Spleen (tissue), 11 donors: ENCODE measurements around the gene NAGS. TPM values are rescaled to one million over a fixed set of nuclear protein-coding genes. Genes with fewer than 3 reads are reported as not detected.
"Not testable (repeated sequence)": the region's sequence is repeated elsewhere in the genome, so short reads cannot be mapped to it uniquely, and the experiment has no call there.

Source experiments
- DNase-seq: peaks from one replicate; pipeline ENCODE4 v3.0.0-alpha.2; 2020
- H3K27ac ChIP-seq, 8 donors: fragments of 200-600 bp; sonication (generic) in 7 of 8; 1 replicate in 4 of 8; 2 replicates in 4 of 8; pipeline versions ENCODE4 v1.5.0 to v1.8.0; 2016 to 2021; ENCODE audit warnings: inconsistent platforms in 4 of 8, mild to moderate bottlenecking in 4 of 8, moderate library complexity in 1 of 8
- H3K27me3 ChIP-seq, 7 donors: fragments of 200-600 bp; sonication (generic) in 6 of 7; replicated peaks in 1 of 7; 1 replicate in 4 of 7; 2 replicates in 3 of 7; pipeline versions ENCODE4 v1.5.0 to v1.8.0; 2016 to 2021; ENCODE audit warnings: inconsistent platforms in 3 of 7, mild to moderate bottlenecking in 1 of 7
- H3K36me3 ChIP-seq, 6 donors: fragments of 200-600 bp; sonication (generic) in 5 of 6; 1 replicate in 4 of 6; 2 replicates in 2 of 6; pipeline versions ENCODE4 v1.5.0 to v1.8.0; 2016 to 2021; ENCODE audit warnings: inconsistent platforms in 2 of 6
- H3K4me1 ChIP-seq, 6 donors: fragments of 200-600 bp; sonication (generic) in 5 of 6; 1 replicate in 3 of 6; 2 replicates in 3 of 6; pipeline versions ENCODE4 v1.5.0 to v1.8.0; 2016 to 2021; ENCODE audit warnings: inconsistent platforms in 3 of 6
- H3K4me3 ChIP-seq, 8 donors: fragments of 200-600 bp; sonication (generic) in 7 of 8; 1 replicate in 4 of 8; 2 replicates in 4 of 8; pipeline versions ENCODE4 v1.5.0 to v1.8.0; 2016 to 2021; ENCODE audit warnings: inconsistent platforms in 4 of 8, mild to moderate bottlenecking in 4 of 8, moderate library complexity in 2 of 8
- H3K9me3 ChIP-seq, 8 donors: fragments of 200-600 bp; sonication (generic) in 7 of 8; 1 replicate in 4 of 8; 2 replicates in 4 of 8; pipeline versions ENCODE4 v1.5.0 to v1.8.0; 2016 to 2021; ENCODE audit warnings: inconsistent platforms in 4 of 8
- POLR2A ChIP-seq, 3 donors: fragments of 450-650 bp; IDR thresholded peaks; one replicate each; pipeline ENCODE4 v1.5.1; 2017; ENCODE audit warnings: antibody characterized with exemption in 3 of 3, mild to moderate bottlenecking in 1 of 3
- POLR2AphosphoS5 ChIP-seq, 3 donors: sonication (generic); formaldehyde crosslinking; IDR thresholded peaks; one replicate each; pipeline ENCODE4 v1.5.1; 2017; ENCODE audit warnings: antibody characterized with exemption in 3 of 3
- WGBS, 5 donors: extraction: QIAGEN DNeasy Blood & Tissue Kit in 3 of 5; methylation state at CpG; one replicate each; pipeline versions ENCODE4 v1.1.5 to v1.1.7; 2013 to 2018; 5-methylcytosine and 5-hydroxymethylcytosine counted together
- intact Hi-C: fragments of 100-400 bp; cut with DNase I; formaldehyde crosslinking; loops from one replicate; pipeline ENCODE4 v1.15.0; 2023; ENCODE audit warnings: low total_unique reads
- polyA plus RNA-seq, 3 donors: library from polyadenylated mRNA; stranded (reverse); fragments of 200-250 nt; gene quantifications; one replicate each; pipeline ENCODE4 v1.2.1, GENCODE V29; 2013
- total RNA-seq, 7 donors: library from RNA; depleted of rRNA in 3 of 7; stranded (reverse); fragments of >200 nt in 3 of 7; fragmentation: NEBNext Ultra II Directional in 4 of 7; extraction: Animal tissue kit (Norgen Biotek cat#: 25700) in 4 of 7; gene quantifications; one replicate each; pipeline versions ENCODE4 v1.1.0 to v1.2.1, GENCODE V29; 2016 to 2021
- TF ChIP-seq, protein P1 (sequence below), 11 experiments: fragments of 200-600 bp in 7 of 11; fragments of 450-650 bp in 4 of 11; sonication (generic) in 4 of 11; IDR thresholded peaks in 8 of 11; conservative IDR thresholded peaks in 3 of 11; 1 replicate in 7 of 11; 2 replicates in 4 of 11; pipeline versions ENCODE4 v1.4.0 to v1.8.0; 2016 to 2021; ENCODE audit warnings: antibody characterized with exemption in 11 of 11, inconsistent platforms in 4 of 11, mild to moderate bottlenecking in 1 of 11
- donor health status: healthy with polysubstance abuse.
- donor health status: DM: no; HTN: no; CAD: no; lungs with moderate emphysema.
- donor health status: DM: no; HTN: no; CAD: no.
- donor health status: Bipolar disorder and iron deficiency.
- donor health status: healthy.
- donor health status: DM: no; HTN: no; CAD: no.
- donor health status: DM: yes; HTN: yes; CAD: no.

The NAGS gene
- total and polyA plus RNA-seq, 10 donors, result 0.39 to 1.8 (median 0.91) TPM

- no peaks in the 10 kb centered on the region for H3K36me3 ChIP-seq
- WGBS, 5 donors, result 88 to 98% (median 91%) methylated on average over 14 of the region's 14 CpGs
- intact Hi-C loops, result loop anchor here (5.0 kb wide), 1 partner anchor 45 kb away; no protein-coding TSS in a partner anchor
- H3K27me3 ChIP-seq, result peaks cover 0 to 33% (median 20%) of the 10 kb centered on the region in 7 donors
- TF ChIP-seq POLR2AphosphoS5 (IDR thresholded peaks at IDR 0.05) (no peak), POLR2A (IDR thresholded peaks at IDR 0.05) (no peak)
- TF ChIP-seq, protein P1, sequence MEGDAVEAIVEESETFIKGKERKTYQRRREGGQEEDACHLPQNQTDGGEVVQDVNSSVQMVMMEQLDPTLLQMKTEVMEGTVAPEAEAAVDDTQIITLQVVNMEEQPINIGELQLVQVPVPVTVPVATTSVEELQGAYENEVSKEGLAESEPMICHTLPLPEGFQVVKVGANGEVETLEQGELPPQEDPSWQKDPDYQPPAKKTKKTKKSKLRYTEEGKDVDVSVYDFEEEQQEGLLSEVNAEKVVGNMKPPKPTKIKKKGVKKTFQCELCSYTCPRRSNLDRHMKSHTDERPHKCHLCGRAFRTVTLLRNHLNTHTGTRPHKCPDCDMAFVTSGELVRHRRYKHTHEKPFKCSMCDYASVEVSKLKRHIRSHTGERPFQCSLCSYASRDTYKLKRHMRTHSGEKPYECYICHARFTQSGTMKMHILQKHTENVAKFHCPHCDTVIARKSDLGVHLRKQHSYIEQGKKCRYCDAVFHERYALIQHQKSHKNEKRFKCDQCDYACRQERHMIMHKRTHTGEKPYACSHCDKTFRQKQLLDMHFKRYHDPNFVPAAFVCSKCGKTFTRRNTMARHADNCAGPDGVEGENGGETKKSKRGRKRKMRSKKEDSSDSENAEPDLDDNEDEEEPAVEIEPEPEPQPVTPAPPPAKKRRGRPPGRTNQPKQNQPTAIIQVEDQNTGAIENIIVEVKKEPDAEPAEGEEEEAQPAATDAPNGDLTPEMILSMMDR (IDR thresholded peaks at IDR 0.05 in 8 of 11, conservative IDR thresholded peaks at IDR 0.05 in 3 of 11), result no peak
- no peak for DNase-seq
- no peak overlapping the region for H3K27ac ChIP-seq
- H3K4me3 ChIP-seq, result no peak overlapping the region
- H3K9me3 ChIP-seq, result no peaks in the 10 kb centered on the region
- H3K4me1 ChIP-seq, result peaks cover 0 to 11% (median 7%) of the 10 kb centered on the region in 6 donors
Observed at GRCh38 chr17:43992641-43993040, 11.8 kb upstream of the NAGS start.

DNA sequence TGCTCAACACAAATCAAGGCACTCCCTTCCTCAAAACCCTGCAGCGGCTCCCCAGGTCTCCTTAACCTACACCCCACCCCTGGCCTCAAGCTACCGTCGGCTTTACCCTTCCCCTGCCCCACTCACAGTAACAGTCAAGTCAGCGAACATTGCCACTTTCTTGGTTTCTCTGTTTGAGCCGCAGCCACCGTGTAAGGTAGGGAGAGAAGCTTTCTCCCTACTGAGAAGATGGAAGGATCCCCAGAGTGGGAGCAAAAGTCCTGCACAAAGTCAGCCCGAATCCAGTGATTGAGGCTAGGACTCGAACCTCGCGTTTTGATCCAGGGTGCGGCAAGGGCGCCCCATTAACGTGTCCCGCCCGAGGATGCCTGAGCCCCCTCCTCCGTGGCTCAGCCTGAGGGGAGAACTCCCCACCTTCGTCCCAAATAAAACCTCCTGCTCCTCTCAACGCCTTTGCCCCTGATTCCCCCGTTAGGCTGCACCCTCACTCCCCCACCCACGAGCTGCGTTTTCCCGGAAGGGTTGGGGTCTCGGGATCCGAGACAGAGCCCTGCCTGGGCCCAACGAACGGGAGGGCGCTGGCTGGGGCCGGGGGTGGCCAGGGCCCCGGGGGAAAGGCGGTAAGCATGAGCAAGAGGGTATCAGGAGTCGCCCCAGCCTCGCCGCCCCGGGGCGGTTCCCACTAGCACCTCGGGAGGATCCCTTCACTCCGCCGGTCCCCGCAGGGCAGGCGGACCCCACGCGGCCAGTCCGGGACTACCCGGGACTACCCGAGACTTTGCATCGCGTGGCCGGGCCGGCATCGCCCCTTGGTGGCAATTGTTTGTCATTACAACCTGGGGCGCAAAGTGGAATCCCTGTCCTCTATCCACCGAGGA, 9.9 kb upstream of the NAGS start:
- H3K36me3 ChIP-seq, result no peaks in the 10 kb centered on the region
- peaks cover 0 to 11% (median 7%) of the 10 kb centered on the region in 6 donors for H3K4me1 ChIP-seq
- H3K27me3 ChIP-seq, result peaks cover 0 to 31% (median 13%) of the 10 kb centered on the region in 7 donors
- no peak overlapping the region for H3K27ac ChIP-seq
- intact Hi-C loops, result loop anchor here (5.0 kb wide), 1 partner anchor 47 kb away; no protein-coding TSS in a partner anchor
- 8 to 17% (median 10%) methylated on average over 38 to 52 of the region's 52 CpGs for WGBS, 5 donors
- peak overlapping the region in 3 of 8 donors; percentile 11 to 56 (median 22) for H3K4me3 ChIP-seq
- TF ChIP-seq, protein P1 (IDR thresholded peaks at IDR 0.05 in 8 of 11, conservative IDR thresholded peaks at IDR 0.05 in 3 of 11), result peak; percentile 59 to 83 (median 71)
- no peak for TF ChIP-seq POLR2AphosphoS5 (IDR thresholded peaks at IDR 0.05)
- H3K9me3 ChIP-seq, result no peaks in the 10 kb centered on the region
- DNase-seq, result peak; percentile 84

DNA sequence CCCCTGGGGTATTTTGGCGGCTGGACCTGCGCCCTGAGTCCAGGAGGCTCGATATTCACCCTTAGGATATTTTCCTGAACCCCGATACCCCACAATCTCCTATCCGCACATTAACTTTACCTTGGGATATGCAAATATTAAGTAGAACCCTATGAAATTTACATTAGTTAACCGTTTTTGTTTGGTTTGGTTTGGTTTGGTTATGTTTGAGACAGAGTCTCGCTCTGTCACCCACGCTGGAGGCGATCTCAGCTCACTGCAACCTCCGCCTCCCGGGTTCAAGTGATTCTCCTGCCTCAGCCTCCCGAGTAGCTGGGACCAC, 9.3 kb upstream of the NAGS start:
- peaks cover 0 to 31% (median 13%) of the 10 kb centered on the region in 7 donors for H3K27me3 ChIP-seq
- no peak for DNase-seq
- H3K9me3 ChIP-seq, result no peaks in the 10 kb centered on the region
- intact Hi-C loops, result no loop called here
- no peak overlapping the region for H3K27ac ChIP-seq
- peaks cover 0 to 11% (median 7%) of the 10 kb centered on the region in 6 donors for H3K4me1 ChIP-seq
- TF ChIP-seq POLR2AphosphoS5 (IDR thresholded peaks at IDR 0.05) (no peak), POLR2A (IDR thresholded peaks at IDR 0.05) (no peak)
- TF ChIP-seq, protein P1 (IDR thresholded peaks at IDR 0.05 in 8 of 11, conservative IDR thresholded peaks at IDR 0.05 in 3 of 11), result peak in 2 of 11 experiments; percentile 3 to 31
- peak overlapping the region in 1 of 8 donors; percentile 56 for H3K4me3 ChIP-seq
- WGBS, 5 donors, result 25 to 36% (median 28%) methylated on average over 12 of the region's 12 CpGs
- H3K36me3 ChIP-seq, result no peaks in the 10 kb centered on the region

DNA sequence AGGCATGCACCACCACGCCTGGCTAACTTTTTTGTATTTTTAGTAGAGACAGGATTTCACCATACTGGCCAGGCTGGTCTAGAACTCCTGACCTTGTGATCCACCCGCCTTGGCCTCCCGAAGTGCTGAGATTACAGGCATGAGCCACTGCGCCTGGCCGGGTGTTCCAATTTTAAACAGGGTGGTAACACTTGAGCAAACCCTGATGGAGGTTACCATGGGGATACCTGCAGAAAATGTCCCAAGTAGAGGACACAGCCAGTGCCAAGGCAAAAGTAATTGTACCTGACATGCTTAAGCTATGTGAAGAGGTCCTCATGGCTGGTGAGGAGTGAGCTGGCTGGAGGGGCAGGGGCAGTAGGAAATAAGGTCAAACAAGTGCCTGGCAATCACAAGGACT, 7.2 kb upstream of the NAGS start:
- H3K36me3 ChIP-seq, DNase-seq, H3K9me3 ChIP-seq, H3K27ac ChIP-seq, intact Hi-C loops, H3K4me3 ChIP-seq: not testable (repeated sequence)
- Histone ChIP-seq H3K4me1 (peaks cover 0 to 11% (median 7%) of the 10 kb centered on the region in 6 donors), H3K27me3 (peaks cover 0 to 34% (median 20%) of the 10 kb centered on the region in 7 donors)
- WGBS, 5 donors, result 76 to 93% (median 84%) methylated on average over 5 of the region's 5 CpGs
